SU-DHL-6 (cell line): ENCODE results near the gene ZNF525.
"Not testable (repeated sequence)": the region's sequence is repeated elsewhere in the genome, so short reads cannot be mapped to it uniquely, and the experiment has no call there.

Source experiments
- H2AFZ ChIP-seq: fragments of 200-600 bp; sonication (generic); 2 replicates; pipeline ENCODE4 v1.6.1; 2014; ENCODE audit warnings: low read depth, mild to moderate bottlenecking, moderate library complexity, mixed read lengths, antibody characterized with exemption, low read length; ENCODE audit not compliant: severe bottlenecking
- H3F3A ChIP-seq: fragments of 200-600 bp; shearing (Covaris generic); 2 replicates; pipeline ENCODE4 v1.6.0; 2016; ENCODE audit warnings: antibody characterized with exemption, mild to moderate bottlenecking; ENCODE audit not compliant: insufficient read depth
- H3K27ac ChIP-seq: fragments of 200-600 bp; sonication (generic); 2 replicates; pipeline ENCODE4 v1.5.1; 2016; ENCODE audit warnings: low read depth, mild to moderate bottlenecking, low read length, moderate library complexity, mixed read lengths
- H3K27me3 ChIP-seq: fragments of 200-600 bp; sonication (generic), shearing (Covaris generic); 2 replicates; pipeline ENCODE4 v1.6.0; 2014; ENCODE audit warnings: mild to moderate bottlenecking, low read length
- H3K36me3 ChIP-seq: fragments of 200-600 bp; sonication (generic); 2 replicates; pipeline ENCODE4 v1.6.1; 2014; ENCODE audit warnings: mild to moderate bottlenecking, low read length, mixed read lengths
- H3K4me2 ChIP-seq: fragments of 300-600, 200-600 bp; shearing (Covaris generic), sonication (generic); 2 replicates; pipeline ENCODE4 v1.6.0; 2014; ENCODE audit warnings: low read length, low read depth, mild to moderate bottlenecking; ENCODE audit not compliant: poor library complexity, severe bottlenecking
- H3K4me3 ChIP-seq: fragments of 200-600 bp; sonication (generic); 2 replicates; pipeline ENCODE4 v1.5.1; 2014; ENCODE audit warnings: antibody characterized with exemption, low read length, mild to moderate bottlenecking, mixed read lengths; ENCODE audit not compliant: insufficient read depth, poor library complexity, severe bottlenecking
- H3K79me2 ChIP-seq: fragments of 200-600 bp; sonication (generic); 2 replicates; pipeline ENCODE4 v1.6.1; 2014; ENCODE audit warnings: mild to moderate bottlenecking, low read length, moderate library complexity; ENCODE audit not compliant: insufficient read depth
- H3K9ac ChIP-seq: fragments of 200-600 bp; sonication (generic); 2 replicates; pipeline ENCODE4 v1.7.0; 2014; ENCODE audit warnings: mild to moderate bottlenecking, low read length
- H3K9me2 ChIP-seq: fragments of 200-600 bp; sonication (generic); replicated peaks from 2 replicates; pipeline ENCODE4 v1.6.1; 2014; ENCODE audit warnings: low read length; ENCODE audit not compliant: insufficient read depth
- H3K9me3 ChIP-seq: fragments of 200-600 bp; sonication (generic); 2 replicates; pipeline ENCODE4 v1.6.1; 2014; ENCODE audit warnings: low read length, mixed read lengths; ENCODE audit not compliant: insufficient read depth
- H4K20me1 ChIP-seq: fragments of 200-600 bp; sonication (generic); 2 replicates; pipeline ENCODE4 v1.6.1; 2014; ENCODE audit warnings: low read depth, mild to moderate bottlenecking, antibody characterized with exemption, low read length, moderate library complexity, mixed read lengths
- EZH2phosphoT487 ChIP-seq: fragments of 200-600 bp; sonication (generic), shearing (Covaris generic); conservative IDR thresholded peaks from 2 replicates; pipeline ENCODE4 v1.6.1; 2018; ENCODE audit warnings: mild to moderate bottlenecking, antibody characterized with exemption, low read length, moderate library complexity, mixed read lengths
- TF ChIP-seq, protein P1 (sequence below): fragments of 200-600 bp; sonication (generic); IDR thresholded peaks from one replicate; pipeline ENCODE4 v1.5.1; 2017; ENCODE audit warnings: antibody characterized with exemption, mild to moderate bottlenecking, low read length, moderate library complexity; ENCODE audit not compliant: insufficient read depth, poor library complexity, severe bottlenecking

ZNF525 gene

DNA sequence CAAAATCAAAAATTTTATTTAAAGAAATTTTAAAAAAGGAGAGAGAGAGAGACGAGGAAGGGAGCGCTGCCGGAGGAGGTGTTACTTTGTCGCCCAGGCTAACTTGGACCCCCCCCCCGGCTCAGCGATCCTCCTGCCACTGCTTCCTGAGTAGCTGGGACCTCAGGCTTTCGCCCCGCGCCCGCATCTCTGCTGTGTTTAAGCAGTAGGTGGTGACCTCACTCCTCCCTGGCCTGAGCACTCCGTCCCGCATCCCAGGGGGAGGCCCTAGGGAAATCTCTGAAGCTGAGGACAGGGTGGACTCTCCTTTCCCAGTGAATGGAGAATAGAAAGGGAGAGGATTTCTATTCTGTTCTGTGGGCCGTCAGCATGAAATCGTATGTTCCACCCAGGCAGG lies 32.4 kb upstream of the ZNF525 start:
- H3K9ac ChIP-seq: peak overlapping the region; percentile 92
- H3K4me3 ChIP-seq: peak overlapping the region; percentile 96
- H4K20me1 ChIP-seq: no peaks in the 10 kb centered on the region
- H3K9me2 ChIP-seq: no peaks in the 10 kb centered on the region
- H2AFZ ChIP-seq: peak overlapping the region; percentile 97
- H3K36me3 ChIP-seq: no peaks in the 10 kb centered on the region
- no peaks in the 10 kb centered on the region for H3F3A ChIP-seq
- peak overlapping the region; percentile 89 for H3K4me2 ChIP-seq
- H3K79me2 ChIP-seq: peaks cover 29% of the 10 kb centered on the region
- TF ChIP-seq EZH2phosphoT487: no peak
- TF ChIP-seq, protein P1, sequence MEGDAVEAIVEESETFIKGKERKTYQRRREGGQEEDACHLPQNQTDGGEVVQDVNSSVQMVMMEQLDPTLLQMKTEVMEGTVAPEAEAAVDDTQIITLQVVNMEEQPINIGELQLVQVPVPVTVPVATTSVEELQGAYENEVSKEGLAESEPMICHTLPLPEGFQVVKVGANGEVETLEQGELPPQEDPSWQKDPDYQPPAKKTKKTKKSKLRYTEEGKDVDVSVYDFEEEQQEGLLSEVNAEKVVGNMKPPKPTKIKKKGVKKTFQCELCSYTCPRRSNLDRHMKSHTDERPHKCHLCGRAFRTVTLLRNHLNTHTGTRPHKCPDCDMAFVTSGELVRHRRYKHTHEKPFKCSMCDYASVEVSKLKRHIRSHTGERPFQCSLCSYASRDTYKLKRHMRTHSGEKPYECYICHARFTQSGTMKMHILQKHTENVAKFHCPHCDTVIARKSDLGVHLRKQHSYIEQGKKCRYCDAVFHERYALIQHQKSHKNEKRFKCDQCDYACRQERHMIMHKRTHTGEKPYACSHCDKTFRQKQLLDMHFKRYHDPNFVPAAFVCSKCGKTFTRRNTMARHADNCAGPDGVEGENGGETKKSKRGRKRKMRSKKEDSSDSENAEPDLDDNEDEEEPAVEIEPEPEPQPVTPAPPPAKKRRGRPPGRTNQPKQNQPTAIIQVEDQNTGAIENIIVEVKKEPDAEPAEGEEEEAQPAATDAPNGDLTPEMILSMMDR: no peak
- no peaks in the 10 kb centered on the region for H3K27me3 ChIP-seq
- H3K9me3 ChIP-seq: no peaks in the 10 kb centered on the region; the same call in 1 of the 2 replicates
- no peak overlapping the region for H3K27ac ChIP-seq

DNA sequence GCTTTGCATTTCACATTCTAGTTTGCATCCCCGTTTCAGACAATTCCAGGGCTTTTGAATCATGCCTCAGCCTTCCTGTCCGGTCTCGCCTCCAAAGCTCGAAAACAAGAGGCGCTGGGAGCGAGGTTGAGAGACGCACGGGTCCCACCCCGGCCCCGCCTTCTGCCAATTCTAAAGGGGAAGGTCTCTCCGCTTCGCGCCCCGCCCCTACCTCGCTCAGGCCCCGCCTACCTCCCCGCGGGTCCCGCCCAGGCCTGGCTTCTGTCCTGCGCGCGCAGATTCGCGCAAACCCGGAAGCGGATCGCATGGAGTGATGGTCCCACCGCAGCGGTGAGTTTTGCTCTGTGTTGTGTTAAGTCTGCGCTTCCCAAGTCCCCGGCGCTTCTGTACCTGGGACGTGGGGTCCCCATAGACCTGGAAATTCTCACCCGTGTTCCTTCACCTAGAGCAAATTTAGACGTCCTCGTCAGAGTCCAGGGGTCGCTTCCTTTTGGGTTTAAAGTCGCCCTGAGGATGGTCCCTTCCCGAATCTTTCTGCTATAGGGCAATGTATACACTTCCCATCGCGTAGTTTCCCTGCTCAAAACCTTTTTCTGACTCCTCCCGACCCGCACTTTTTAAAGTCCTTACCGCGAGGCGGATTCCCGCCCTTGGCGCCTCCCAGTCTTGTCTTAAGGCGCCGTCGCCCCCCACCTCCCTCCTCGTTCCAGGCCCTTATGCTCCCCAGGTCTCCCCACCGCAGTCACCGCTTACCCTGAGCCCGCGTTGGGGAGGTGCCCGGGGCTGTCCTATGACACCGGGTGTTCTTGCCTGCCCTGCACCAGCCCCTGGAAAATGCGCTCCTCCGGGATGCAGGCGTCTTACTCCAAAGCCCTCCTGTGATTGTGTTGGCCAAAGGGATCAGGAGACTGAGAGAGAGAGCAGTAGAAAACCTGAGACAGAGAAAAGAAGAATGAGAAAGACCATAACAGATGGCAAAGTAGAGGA lies 31.7 kb upstream of the ZNF525 start, which contains the start of gene ZNF845:
Gene ZNF845, plus strand, starts transcription at position 287 of the 987 bp plus-strand sequence. CDS start 7,559 bp downstream, outside the sequence.
- Histone ChIP-seq H3K4me2 (peak within 1 kb of the TSS; percentile 89), H3K27me3 (no peaks in the 10 kb centered on the region), H3K27ac (peak within 1 kb of the TSS; percentile 41), H4K20me1 (no peaks in the 10 kb centered on the region), H3K36me3 (no peaks in the 10 kb centered on the region), H3K9ac (peak within 1 kb of the TSS; percentile 92), H3K4me3 (peak within 1 kb of the TSS; percentile 96), H3F3A (no peaks in the 10 kb centered on the region), H3K79me2 (peaks cover 31% of the 10 kb centered on the region), H3K9me3 (no peaks in the 10 kb centered on the region; the same call in 1 of the 2 replicates), H3K9me2 (no peaks in the 10 kb centered on the region), H2AFZ (peak within 1 kb of the TSS; percentile 97)
- TF ChIP-seq, protein P1: no peak
- no peak for TF ChIP-seq EZH2phosphoT487

DNA sequence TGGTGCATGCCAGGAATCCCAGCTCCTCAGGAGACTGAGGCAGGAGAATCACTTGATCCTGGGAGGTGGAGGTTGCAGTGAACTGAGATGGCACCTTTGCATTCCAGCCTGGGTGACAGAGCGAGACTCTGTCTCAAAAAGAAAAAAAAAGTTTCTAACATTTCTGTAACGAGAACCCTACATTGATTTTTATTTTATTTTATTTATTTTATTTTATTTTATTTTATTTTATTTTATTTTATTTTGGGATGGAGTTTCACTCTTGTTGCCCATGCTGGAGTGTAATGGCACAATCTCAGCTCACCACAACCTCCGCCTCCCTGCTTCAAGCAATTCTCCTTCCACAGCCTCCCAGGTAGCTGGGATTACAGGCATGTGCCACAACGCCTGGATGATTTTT lies 21.1 kb upstream of the ZNF525 start:
- not testable (repeated sequence) for H3K27me3 ChIP-seq, H3K9me2 ChIP-seq, H3K79me2 ChIP-seq, H3K27ac ChIP-seq, H2AFZ ChIP-seq, H4K20me1 ChIP-seq, H3K9ac ChIP-seq, H3K4me2 ChIP-seq, H3K4me3 ChIP-seq, H3F3A ChIP-seq
- Histone ChIP-seq H3K36me3 (peaks cover 62% of the 10 kb centered on the region), H3K9me3 (peaks cover 11% of the 10 kb centered on the region; the same call in 1 of the 2 replicates)

DNA sequence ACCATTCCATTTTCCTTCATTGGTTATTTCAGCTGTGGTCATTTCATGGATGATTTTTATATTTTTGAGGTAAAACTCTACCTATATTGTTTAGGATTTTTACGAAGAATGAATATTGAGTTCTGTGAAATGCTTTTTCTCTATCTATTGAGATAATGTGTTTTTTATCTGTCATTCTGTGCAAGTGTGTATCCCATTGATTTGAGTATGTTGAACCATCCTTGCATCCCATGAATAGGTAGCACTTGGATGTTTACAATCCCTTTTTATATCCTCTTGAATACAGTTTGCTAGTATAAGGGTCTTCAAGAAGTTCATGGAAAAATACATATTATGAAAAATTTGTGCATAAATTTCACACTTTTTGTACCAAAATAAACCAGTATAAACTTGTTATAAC lies 9.8 kb upstream of the ZNF525 start:
- TF ChIP-seq EZH2phosphoT487: no peak
- TF ChIP-seq, protein P1: no peak
- Histone ChIP-seq H3K4me3 (no peak overlapping the region), H2AFZ (no peak overlapping the region), H3K9me3 (peaks cover 48% of the 10 kb centered on the region; the same call in 1 of the 2 replicates), H3K27me3 (no peaks in the 10 kb centered on the region), H3K4me2 (no peak overlapping the region), H3F3A (no peaks in the 10 kb centered on the region), H3K79me2 (no peaks in the 10 kb centered on the region), H3K9me2 (no peaks in the 10 kb centered on the region), H4K20me1 (no peaks in the 10 kb centered on the region), H3K36me3 (peaks cover 30% of the 10 kb centered on the region), H3K9ac (no peak overlapping the region), H3K27ac (no peak overlapping the region)
